Activated CD4-positive, alpha-beta T cell treated with anti-CD3 and anti-CD28 coated beads, Interleukin-2, amount 10 ng/mL, durations not matched to agents 24 days and 14 days (primary cell): ENCODE measurements around the gene ITPR3. TPM values are rescaled to one million over a fixed set of nuclear protein-coding genes. Genes with fewer than 3 reads are reported as not detected.

Experiments
- DNase-seq: peaks from one replicate; pipeline ENCODE4 v3.0.0; 2022
- H3K27ac Mint-ChIP-seq: one replicate; pipeline ENCODE4 v1.8.0; 2022; ENCODE audit warnings: mild to moderate bottlenecking, mixed read lengths
- H3K27me3 Mint-ChIP-seq: one replicate; pipeline ENCODE4 v1.8.0; 2022; ENCODE audit warnings: mixed read lengths
- H3K36me3 Mint-ChIP-seq: one replicate; pipeline ENCODE4 v1.8.0; 2022; ENCODE audit warnings: low read depth, mild to moderate bottlenecking, mixed read lengths
- H3K4me1 Mint-ChIP-seq: one replicate; pipeline ENCODE4 v1.8.0; 2021; ENCODE audit warnings: mixed read lengths
- H3K4me3 Mint-ChIP-seq: one replicate; pipeline ENCODE4 v1.8.0; 2022; ENCODE audit warnings: mild to moderate bottlenecking, moderate library complexity, mixed read lengths
- H3K9me3 Mint-ChIP-seq: one replicate; pipeline ENCODE4 v1.8.0; 2021; ENCODE audit warnings: mixed read lengths
- intact Hi-C: fragments of 100-400 bp; cut with micrococcal nuclease; formaldehyde crosslinking; loops from one replicate; pipeline ENCODE4 v1.15.1; 2023
- total RNA-seq: library from RNA; stranded (reverse); gene quantifications from 2 replicates; pipeline ENCODE4 v1.2.3, GENCODE V29; 2022

Gene ITPR3
- total RNA-seq, 1 donor from 2014 or later = 45.6 TPM

- Mint-ChIP-seq H3K9me3 (no peaks in the 10 kb centered on the region), H3K36me3 (peaks cover 37% of the 10 kb centered on the region)
These were observed 46.0 kb downstream of the ITPR3 start for GRCh38 chr6:33667072-33667471.

GRCh38 chr6:33667776-33668175 is 46.7 kb downstream of the ITPR3 start:
- no peak for DNase-seq
- no peaks in the 10 kb centered on the region for H3K9me3 Mint-ChIP-seq
- H3K27ac Mint-ChIP-seq = no peak overlapping the region
- peaks cover 13% of the 10 kb centered on the region for H3K4me1 Mint-ChIP-seq
- intact Hi-C loops = no loop called here
- H3K36me3 Mint-ChIP-seq = peaks cover 36% of the 10 kb centered on the region
- H3K4me3 Mint-ChIP-seq = no peak overlapping the region
- no peaks in the 10 kb centered on the region for H3K27me3 Mint-ChIP-seq

More at GRCh38 chr6:33667072-33667471, 46.0 kb downstream of the ITPR3 start:
- H3K27ac Mint-ChIP-seq = no peak overlapping the region
- H3K4me1 Mint-ChIP-seq = peaks cover 13% of the 10 kb centered on the region
- H3K4me3 Mint-ChIP-seq = no peak overlapping the region
- no peak for DNase-seq
- intact Hi-C loops = no loop called here
- no peaks in the 10 kb centered on the region for H3K27me3 Mint-ChIP-seq

- Mint-ChIP-seq H3K27ac (no peak overlapping the region), H3K36me3 (peaks cover 34% of the 10 kb centered on the region)
- intact Hi-C loops = no loop called here
These were observed 47.2 kb downstream of the ITPR3 start for GRCh38 chr6:33668328-33668727.

GRCh38 chr6:33668914-33669313 is 47.8 kb downstream of the ITPR3 start:
- peak; percentile 91 for DNase-seq
- no peak overlapping the region for H3K27ac Mint-ChIP-seq
- H3K4me1 Mint-ChIP-seq = peaks cover 13% of the 10 kb centered on the region
- H3K9me3 Mint-ChIP-seq = no peaks in the 10 kb centered on the region
- no peak overlapping the region for H3K4me3 Mint-ChIP-seq
- intact Hi-C loops = no loop called here
- H3K36me3 Mint-ChIP-seq = peaks cover 30% of the 10 kb centered on the region
- no peaks in the 10 kb centered on the region for H3K27me3 Mint-ChIP-seq

More at GRCh38 chr6:33668328-33668727, 47.2 kb downstream of the ITPR3 start:
- no peaks in the 10 kb centered on the region for H3K27me3 Mint-ChIP-seq
- H3K4me1 Mint-ChIP-seq = peaks cover 13% of the 10 kb centered on the region
- no peaks in the 10 kb centered on the region for H3K9me3 Mint-ChIP-seq
- no peak overlapping the region for H3K4me3 Mint-ChIP-seq
- no peak for DNase-seq

- no peak for DNase-seq
- peaks cover 31% of the 10 kb centered on the region for H3K36me3 Mint-ChIP-seq
- no peaks in the 10 kb centered on the region for H3K27me3 Mint-ChIP-seq
- peaks cover 13% of the 10 kb centered on the region for H3K4me1 Mint-ChIP-seq
- no peaks in the 10 kb centered on the region for H3K9me3 Mint-ChIP-seq
- intact Hi-C loops = no loop called here
- H3K4me3 Mint-ChIP-seq = no peak overlapping the region
- no peak overlapping the region for H3K27ac Mint-ChIP-seq
These were observed 49.1 kb downstream of the ITPR3 start for GRCh38 chr6:33670086-33670660.

- DNase-seq = no peak
- intact Hi-C loops = no loop called here
- H3K9me3 Mint-ChIP-seq = no peaks in the 10 kb centered on the region
- peaks cover 13% of the 10 kb centered on the region for H3K4me1 Mint-ChIP-seq
- H3K27me3 Mint-ChIP-seq = no peaks in the 10 kb centered on the region
- H3K4me3 Mint-ChIP-seq = no peak overlapping the region
- H3K27ac Mint-ChIP-seq = no peak overlapping the region
- peaks cover 33% of the 10 kb centered on the region for H3K36me3 Mint-ChIP-seq
These were observed 50.0 kb downstream of the ITPR3 start for GRCh38 chr6:33670971-33671743.

- intact Hi-C loops = no loop called here
- Mint-ChIP-seq H3K27me3 (no peaks in the 10 kb centered on the region), H3K9me3 (no peaks in the 10 kb centered on the region), H3K4me3 (no peak overlapping the region), H3K36me3 (peaks cover 36% of the 10 kb centered on the region), H3K4me1 (peaks cover 13% of the 10 kb centered on the region), H3K27ac (no peak overlapping the region)
- no peak for DNase-seq
These were observed 50.6 kb downstream of the ITPR3 start for GRCh38 chr6:33671744-33672072.

- Mint-ChIP-seq H3K9me3 (no peaks in the 10 kb centered on the region), H3K36me3 (peaks cover 39% of the 10 kb centered on the region), H3K27ac (no peak overlapping the region), H3K4me1 (peaks cover 13% of the 10 kb centered on the region), H3K27me3 (no peaks in the 10 kb centered on the region), H3K4me3 (no peak overlapping the region)
- intact Hi-C loops = no loop called here
- DNase-seq = no peak
These were observed 51.7 kb downstream of the ITPR3 start for GRCh38 chr6:33672808-33673207.

- Mint-ChIP-seq H3K9me3 (no peaks in the 10 kb centered on the region), H3K27me3 (no peaks in the 10 kb centered on the region), H3K36me3 (peaks cover 41% of the 10 kb centered on the region), H3K4me1 (peaks cover 5% of the 10 kb centered on the region), H3K4me3 (no peak overlapping the region), H3K27ac (no peak overlapping the region)
- DNase-seq = no peak
- intact Hi-C loops = no loop called here
These were observed 52.7 kb downstream of the ITPR3 start for GRCh38 chr6:33673851-33674250.

- no peaks in the 10 kb centered on the region for H3K9me3 Mint-ChIP-seq
- H3K4me1 Mint-ChIP-seq = no peaks in the 10 kb centered on the region
- no peaks in the 10 kb centered on the region for H3K27me3 Mint-ChIP-seq
- peaks cover 44% of the 10 kb centered on the region for H3K36me3 Mint-ChIP-seq
- no peak for DNase-seq
- H3K4me3 Mint-ChIP-seq = no peak overlapping the region
- intact Hi-C loops = no loop called here
- H3K27ac Mint-ChIP-seq = no peak overlapping the region
These were observed 54.8 kb downstream of the ITPR3 start for GRCh38 chr6:33675968-33676367.

- Mint-ChIP-seq H3K9me3 (no peaks in the 10 kb centered on the region), H3K27me3 (no peaks in the 10 kb centered on the region), H3K4me3 (no peak overlapping the region), H3K36me3 (peaks cover 47% of the 10 kb centered on the region), H3K27ac (no peak overlapping the region), H3K4me1 (no peaks in the 10 kb centered on the region)
- intact Hi-C loops = no loop called here
- no peak for DNase-seq
These were observed 55.5 kb downstream of the ITPR3 start for GRCh38 chr6:33676416-33677142.

GRCh38 chr6:33677143-33677660 is 56.1 kb downstream of the ITPR3 start:
- H3K9me3 Mint-ChIP-seq = no peaks in the 10 kb centered on the region
- intact Hi-C loops = no loop called here
- no peak overlapping the region for H3K4me3 Mint-ChIP-seq
- peaks cover 45% of the 10 kb centered on the region for H3K36me3 Mint-ChIP-seq
- no peaks in the 10 kb centered on the region for H3K4me1 Mint-ChIP-seq
- no peaks in the 10 kb centered on the region for H3K27me3 Mint-ChIP-seq
- no peak for DNase-seq
- H3K27ac Mint-ChIP-seq = no peak overlapping the region

- intact Hi-C loops = no loop called here
- no peak for DNase-seq
- Mint-ChIP-seq H3K36me3 (peaks cover 50% of the 10 kb centered on the region), H3K27ac (no peak overlapping the region), H3K4me3 (no peak overlapping the region), H3K4me1 (peaks cover 2% of the 10 kb centered on the region), H3K9me3 (no peaks in the 10 kb centered on the region), H3K27me3 (no peaks in the 10 kb centered on the region)
These were observed 56.6 kb downstream of the ITPR3 start for GRCh38 chr6:33677689-33678088.
